H9 (cell line): ENCODE data around the gene CEACAM16. TPM values are rescaled to one million over a fixed set of nuclear protein-coding genes. Genes with fewer than 3 reads are reported as not detected.

ENCODE experiments used
- DNase-seq: peaks from one replicate; pipeline ENCODE4 v3.0.0-alpha.2; 2017
- H2AFZ ChIP-seq: one replicate; pipeline ENCODE4 v1.6.1; 2013; ENCODE audit warnings: mild to moderate bottlenecking, low read length, control low read depth, moderate library complexity
- H2AK5ac ChIP-seq: 2 replicates; pipeline ENCODE4 v1.6.1; 2013; ENCODE audit warnings: low read length, control low read depth, mixed read lengths; ENCODE audit not compliant: insufficient read length
- H2BK120ac ChIP-seq: one replicate; pipeline ENCODE4 v1.6.1; 2013; ENCODE audit warnings: low read depth, mild to moderate bottlenecking, low read length, control low read depth, inconsistent platforms; ENCODE audit not compliant: poor library complexity, severe bottlenecking
- H2BK12ac ChIP-seq: 2 replicates; pipeline ENCODE4 v1.6.1; 2013; ENCODE audit warnings: low read length, control low read depth, mixed read lengths, low read depth; ENCODE audit not compliant: insufficient read length
- H2BK15ac ChIP-seq: 2 replicates; pipeline ENCODE4 v1.6.1; 2013; ENCODE audit warnings: low read depth, low read length, control low read depth
- H2BK20ac ChIP-seq: one replicate; pipeline ENCODE4 v1.6.1; 2013; ENCODE audit warnings: low read depth, mild to moderate bottlenecking, low read length, control low read depth, inconsistent platforms; ENCODE audit not compliant: poor library complexity, severe bottlenecking
- H2BK5ac ChIP-seq: 2 replicates; pipeline ENCODE4 v1.6.1; 2013; ENCODE audit warnings: low read length, control low read depth, mixed read lengths; ENCODE audit not compliant: insufficient read length
- H3K14ac ChIP-seq: 2 replicates; pipeline ENCODE4 v1.6.1; 2013; ENCODE audit warnings: low read length, control low read depth; ENCODE audit not compliant: insufficient read depth
- H3K18ac ChIP-seq: 2 replicates; pipeline ENCODE4 v1.6.1; 2013; ENCODE audit warnings: low read depth, mild to moderate bottlenecking, mixed read lengths, low read length, control low read depth; ENCODE audit not compliant: insufficient read length
- H3K23ac ChIP-seq: 2 replicates; pipeline ENCODE4 v1.6.1; 2013; ENCODE audit warnings: low read length, control low read depth, mixed read lengths, low read depth; ENCODE audit not compliant: insufficient read length
- H3K23me2 ChIP-seq: 2 replicates; pipeline ENCODE4 v1.6.1; 2013; ENCODE audit warnings: low read depth, mild to moderate bottlenecking, mixed read lengths, low read length, control low read depth; ENCODE audit not compliant: insufficient read length, poor library complexity, severe bottlenecking
- H3K27ac ChIP-seq: 2 replicates; pipeline ENCODE4 v1.5.1; 2013; ENCODE audit warnings: low read length, control low read depth, mixed read lengths, low read depth; ENCODE audit not compliant: insufficient read length
- H3K27me3 ChIP-seq: 2 replicates; pipeline ENCODE4 v1.6.1; 2013; ENCODE audit warnings: low read length, control low read depth, inconsistent platforms; ENCODE audit not compliant: insufficient read depth
- H3K4ac ChIP-seq: 2 replicates; pipeline ENCODE4 v1.6.1; 2013; ENCODE audit warnings: low read depth, mild to moderate bottlenecking, control low read depth, inconsistent platforms, low read length, moderate library complexity
- H3K4me1 ChIP-seq: 2 replicates; pipeline ENCODE4 v1.6.1; 2013; ENCODE audit warnings: low read length, control low read depth, inconsistent platforms; ENCODE audit not compliant: insufficient read depth
- H3K4me2 ChIP-seq: 2 replicates; pipeline ENCODE4 v1.6.1; 2013; ENCODE audit warnings: low read length, control low read depth, mixed read lengths; ENCODE audit not compliant: insufficient read length, insufficient read depth
- H3K56ac ChIP-seq: 2 replicates; pipeline ENCODE4 v1.6.1; 2013; ENCODE audit warnings: low read depth, mild to moderate bottlenecking, mixed read lengths, low read length, control low read depth; ENCODE audit not compliant: insufficient read length
- H3K79me1 ChIP-seq: 2 replicates; pipeline ENCODE4 v1.6.1; 2013; ENCODE audit warnings: low read depth, mild to moderate bottlenecking, moderate library complexity, low read length, control low read depth, inconsistent platforms; ENCODE audit not compliant: insufficient read depth, poor library complexity, severe bottlenecking
- H3K79me2 ChIP-seq: 2 replicates; pipeline ENCODE4 v1.6.1; 2013; ENCODE audit warnings: low read length, control low read depth, inconsistent platforms; ENCODE audit not compliant: insufficient read depth
- H3K9ac ChIP-seq: 2 replicates; pipeline ENCODE4 v1.6.1; 2013; ENCODE audit warnings: low read length, control low read depth, mixed read lengths; ENCODE audit not compliant: insufficient read length; ENCODE audit errors: extremely low read depth
- H3K9me3 ChIP-seq: one replicate; pipeline ENCODE4 v1.6.1; 2013; ENCODE audit warnings: low read depth, low read length, inconsistent platforms; ENCODE audit not compliant: control insufficient read depth
- H3T11ph ChIP-seq: one replicate; pipeline ENCODE4 v1.6.1; 2013; ENCODE audit warnings: mild to moderate bottlenecking, low read length, control low read depth, inconsistent platforms
- H4K20me1 ChIP-seq: one replicate; pipeline ENCODE4 v1.6.1; 2013; ENCODE audit not compliant: control insufficient read depth, insufficient read length, insufficient read depth
- H4K5ac ChIP-seq: 2 replicates; pipeline ENCODE4 v1.6.1; 2013; ENCODE audit warnings: low read depth, mild to moderate bottlenecking, mixed read lengths, low read length, control low read depth; ENCODE audit not compliant: insufficient read length
- H4K8ac ChIP-seq: replicated peaks from 2 replicates; pipeline ENCODE4 v1.6.1; 2013; ENCODE audit warnings: low read length, control low read depth, mixed read lengths, low read depth; ENCODE audit not compliant: insufficient read length
- H4K91ac ChIP-seq: 2 replicates; pipeline ENCODE4 v1.6.1; 2013; ENCODE audit warnings: low read depth, mild to moderate bottlenecking, moderate library complexity, mixed read lengths, low read length, control low read depth; ENCODE audit not compliant: insufficient read length
- H3K27ac Mint-ChIP-seq, 3 experiments: 2 replicates in 2 of 3; 3 replicates in 1 of 3; pipeline ENCODE4 v1.8.0; 2020 to 2021; ENCODE audit warnings: mixed read lengths in 3 of 3, mild to moderate bottlenecking in 1 of 3, moderate library complexity in 1 of 3
- H3K27me3 Mint-ChIP-seq: 2 replicates; pipeline ENCODE4 v1.8.0; 2021; ENCODE audit warnings: low read depth, mild to moderate bottlenecking, moderate library complexity, mixed read lengths
- H3K36me3 Mint-ChIP-seq, 3 experiments: 2 replicates in 2 of 3; 3 replicates in 1 of 3; pipeline ENCODE4 v1.8.0; 2020 to 2021; ENCODE audit warnings: low read depth in 3 of 3, mixed read lengths in 3 of 3; ENCODE audit not compliant: insufficient read depth in 1 of 3
- H3K4me1 Mint-ChIP-seq, 2 experiments: 2 replicates each; pipeline ENCODE4 v1.8.0; 2020; ENCODE audit warnings: mixed read lengths in 2 of 2
- H3K4me3 Mint-ChIP-seq, 2 experiments: 2 replicates in 1 of 2; 3 replicates in 1 of 2; pipeline ENCODE4 v1.8.0; 2020 to 2021; ENCODE audit warnings: mild to moderate bottlenecking in 2 of 2, mixed read lengths in 2 of 2, moderate library complexity in 1 of 2
- H3K9me3 Mint-ChIP-seq, 2 experiments: 2 replicates in 1 of 2; 3 replicates in 1 of 2; pipeline ENCODE4 v1.8.0; 2020; ENCODE audit warnings: mild to moderate bottlenecking in 2 of 2, mixed read lengths in 2 of 2, moderate library complexity in 1 of 2
- CTCF ChIP-seq: fragments of 200-600 bp; sonication (generic); conservative IDR thresholded peaks from 3 replicates; pipeline ENCODE4 v1.8.0; 2021; ENCODE audit warnings: antibody characterized with exemption, mild to moderate bottlenecking
- WGBS: extraction: QIAGEN DNeasy Blood & Tissue Kit; methylation state at CpG from one replicate; pipeline ENCODE4 v1.1.7; 2013; ENCODE audit warnings: missing lambda C conversion rate, low lambda C conversion rate, mixed read lengths; ENCODE audit not compliant: insufficient read length; ENCODE audit errors: extremely low coverage; 5-methylcytosine and 5-hydroxymethylcytosine counted together
- total RNA-seq: library from RNA; stranded (reverse); gene quantifications from 2 replicates; pipeline ENCODE4 v1.2.1, GENCODE V29; 2021

The CEACAM16 gene
- total RNA-seq, 1 experiment from 2014 or later, result not detected

GRCh38 chr19:44706506-44707236 lies 7.7 kb downstream of the CEACAM16 start:
- WGBS, result no CpG with 5 or more reads among the region's 6 CpGs
- H3K79me1 ChIP-seq, result no peaks in the 10 kb centered on the region
- H2BK20ac ChIP-seq, result no peak overlapping the region
- H2BK15ac ChIP-seq, result no peak overlapping the region
- H2BK5ac ChIP-seq, result no peak overlapping the region
- H3K4me1 ChIP-seq, result no peaks in the 10 kb centered on the region
- no peak for TF ChIP-seq CTCF
- no peaks in the 10 kb centered on the region; a peak in 1 of 7 replicates for H3K36me3 Mint-ChIP-seq
- no peak overlapping the region for H3K27ac Mint-ChIP-seq
- no peak for DNase-seq
- H2AK5ac ChIP-seq, result no peak overlapping the region
- no peak overlapping the region for H3K27ac ChIP-seq
- H3K4me3 Mint-ChIP-seq, result no peak overlapping the region
- no peak overlapping the region for H3K18ac ChIP-seq
- no peaks in the 10 kb centered on the region for H3K4me1 Mint-ChIP-seq
- H3K27me3 Mint-ChIP-seq, result peaks cover 7% of the 10 kb centered on the region
- H3T11ph ChIP-seq, result no peak overlapping the region
- no peak overlapping the region for H3K56ac ChIP-seq
- no peak overlapping the region for H3K4ac ChIP-seq
- no peaks in the 10 kb centered on the region for H3K9me3 ChIP-seq
- H4K8ac ChIP-seq, result no peak overlapping the region
- H4K91ac ChIP-seq, result no peak overlapping the region
- no peak overlapping the region for H4K5ac ChIP-seq
- no peak overlapping the region for H3K9ac ChIP-seq
- no peak overlapping the region for H3K23ac ChIP-seq
- H2AFZ ChIP-seq, result no peak overlapping the region
- no peak overlapping the region for H2BK120ac ChIP-seq
- peaks cover 3% of the 10 kb centered on the region for H3K23me2 ChIP-seq
- H3K27me3 ChIP-seq, result no peaks in the 10 kb centered on the region
- H4K20me1 ChIP-seq, result no peaks in the 10 kb centered on the region
- H2BK12ac ChIP-seq, result no peak overlapping the region
- H3K4me2 ChIP-seq, result no peak overlapping the region
- H3K79me2 ChIP-seq, result 0 out of 2 replicates have a peak, but pooled peaks cover 2% of the 10 kb centered on the region
- H3K14ac ChIP-seq, result no peak overlapping the region
- no peaks in the 10 kb centered on the region for H3K9me3 Mint-ChIP-seq
